Progenitor cell of endocrine pancreas (in vitro differentiated cells): ENCODE results near the gene RAB31. TPM values are rescaled to one million over a fixed set of nuclear protein-coding genes. Genes with fewer than 3 reads are reported as not detected.

Experiments
- DNase-seq: peaks from one replicate; pipeline ENCODE4 v3.0.0; 2021; ENCODE audit warnings: low spot score; ENCODE audit not compliant: unreplicated experiment
- H3K27ac Mint-ChIP-seq: 2 replicates; pipeline ENCODE4 v1.8.0; 2021; ENCODE audit warnings: mild to moderate bottlenecking, moderate library complexity, mixed read lengths
- H3K27me3 Mint-ChIP-seq: 2 replicates; pipeline ENCODE4 v1.8.0; 2021; ENCODE audit warnings: mixed read lengths
- H3K36me3 Mint-ChIP-seq: 2 replicates; pipeline ENCODE4 v1.8.0; 2022; ENCODE audit warnings: mixed read lengths; ENCODE audit not compliant: insufficient read depth
- H3K4me1 Mint-ChIP-seq: 2 replicates; pipeline ENCODE4 v1.8.0; 2021; ENCODE audit warnings: low read depth, mixed read lengths
- H3K4me3 Mint-ChIP-seq: 2 replicates; pipeline ENCODE4 v1.8.0; 2021; ENCODE audit warnings: low read depth, mild to moderate bottlenecking, moderate library complexity, mixed read lengths
- H3K9me3 Mint-ChIP-seq: 2 replicates; pipeline ENCODE4 v1.8.0; 2021; ENCODE audit warnings: low read depth, mixed read lengths
- total RNA-seq: library from RNA; stranded (reverse); gene quantifications from 2 replicates; pipeline ENCODE4 v1.2.1, GENCODE V29; 2021
- TF ChIP-seq, protein P1 (sequence below): fragments of 200-600 bp; sonication (generic); IDR thresholded peaks from one replicate; pipeline ENCODE4 v1.5.0; 2021; ENCODE audit warnings: antibody characterized with exemption, mild to moderate bottlenecking; ENCODE audit not compliant: unreplicated experiment

The RAB31 gene
- total RNA-seq, 1 donor from 2014 or later: 2.9 TPM

DNA sequence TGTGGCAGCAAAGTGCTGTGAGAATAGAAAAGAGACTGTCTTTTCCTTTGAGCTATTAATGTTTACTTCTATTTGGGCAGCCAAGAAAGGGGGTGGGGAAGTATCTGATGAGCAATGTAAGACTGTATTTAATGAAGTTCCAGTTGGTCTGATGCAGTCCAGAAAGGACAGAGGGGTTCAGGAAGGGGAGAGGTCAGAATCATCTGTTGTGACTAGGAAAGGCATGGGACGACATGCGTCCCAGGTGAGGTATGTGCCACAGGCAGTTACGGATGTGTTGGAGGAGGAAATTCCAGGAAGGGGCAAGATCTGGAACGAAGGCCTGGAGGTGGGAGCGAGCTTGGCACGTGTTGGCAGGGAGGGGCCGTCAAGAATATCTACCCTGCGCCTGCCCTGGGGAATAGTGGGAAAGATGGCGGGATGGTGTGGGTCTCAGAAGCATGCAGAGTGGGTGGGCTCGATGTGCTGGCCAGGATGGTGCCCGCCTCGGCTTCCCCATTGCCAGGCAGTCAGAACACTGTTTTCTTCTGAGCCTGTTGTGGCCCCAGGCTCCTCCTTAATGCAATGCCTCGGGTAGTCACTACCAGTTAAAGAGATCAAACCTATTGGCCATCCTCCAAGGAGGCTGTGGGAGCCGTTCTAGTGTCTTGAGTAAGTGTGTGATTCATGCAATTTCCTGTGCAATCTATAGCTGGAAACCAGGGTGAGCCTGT is 119.8 kb downstream of the RAB31 start:
- TF ChIP-seq, protein P1, sequence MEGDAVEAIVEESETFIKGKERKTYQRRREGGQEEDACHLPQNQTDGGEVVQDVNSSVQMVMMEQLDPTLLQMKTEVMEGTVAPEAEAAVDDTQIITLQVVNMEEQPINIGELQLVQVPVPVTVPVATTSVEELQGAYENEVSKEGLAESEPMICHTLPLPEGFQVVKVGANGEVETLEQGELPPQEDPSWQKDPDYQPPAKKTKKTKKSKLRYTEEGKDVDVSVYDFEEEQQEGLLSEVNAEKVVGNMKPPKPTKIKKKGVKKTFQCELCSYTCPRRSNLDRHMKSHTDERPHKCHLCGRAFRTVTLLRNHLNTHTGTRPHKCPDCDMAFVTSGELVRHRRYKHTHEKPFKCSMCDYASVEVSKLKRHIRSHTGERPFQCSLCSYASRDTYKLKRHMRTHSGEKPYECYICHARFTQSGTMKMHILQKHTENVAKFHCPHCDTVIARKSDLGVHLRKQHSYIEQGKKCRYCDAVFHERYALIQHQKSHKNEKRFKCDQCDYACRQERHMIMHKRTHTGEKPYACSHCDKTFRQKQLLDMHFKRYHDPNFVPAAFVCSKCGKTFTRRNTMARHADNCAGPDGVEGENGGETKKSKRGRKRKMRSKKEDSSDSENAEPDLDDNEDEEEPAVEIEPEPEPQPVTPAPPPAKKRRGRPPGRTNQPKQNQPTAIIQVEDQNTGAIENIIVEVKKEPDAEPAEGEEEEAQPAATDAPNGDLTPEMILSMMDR: no peak
- Mint-ChIP-seq H3K27me3 (peaks cover 9% of the 10 kb centered on the region), H3K27ac (no peak overlapping the region), H3K4me1 (peaks cover 5% of the 10 kb centered on the region), H3K4me3 (no peak overlapping the region), H3K36me3 (no peaks in the 10 kb centered on the region), H3K9me3 (no peaks in the 10 kb centered on the region)
- DNase-seq: no peak

DNA sequence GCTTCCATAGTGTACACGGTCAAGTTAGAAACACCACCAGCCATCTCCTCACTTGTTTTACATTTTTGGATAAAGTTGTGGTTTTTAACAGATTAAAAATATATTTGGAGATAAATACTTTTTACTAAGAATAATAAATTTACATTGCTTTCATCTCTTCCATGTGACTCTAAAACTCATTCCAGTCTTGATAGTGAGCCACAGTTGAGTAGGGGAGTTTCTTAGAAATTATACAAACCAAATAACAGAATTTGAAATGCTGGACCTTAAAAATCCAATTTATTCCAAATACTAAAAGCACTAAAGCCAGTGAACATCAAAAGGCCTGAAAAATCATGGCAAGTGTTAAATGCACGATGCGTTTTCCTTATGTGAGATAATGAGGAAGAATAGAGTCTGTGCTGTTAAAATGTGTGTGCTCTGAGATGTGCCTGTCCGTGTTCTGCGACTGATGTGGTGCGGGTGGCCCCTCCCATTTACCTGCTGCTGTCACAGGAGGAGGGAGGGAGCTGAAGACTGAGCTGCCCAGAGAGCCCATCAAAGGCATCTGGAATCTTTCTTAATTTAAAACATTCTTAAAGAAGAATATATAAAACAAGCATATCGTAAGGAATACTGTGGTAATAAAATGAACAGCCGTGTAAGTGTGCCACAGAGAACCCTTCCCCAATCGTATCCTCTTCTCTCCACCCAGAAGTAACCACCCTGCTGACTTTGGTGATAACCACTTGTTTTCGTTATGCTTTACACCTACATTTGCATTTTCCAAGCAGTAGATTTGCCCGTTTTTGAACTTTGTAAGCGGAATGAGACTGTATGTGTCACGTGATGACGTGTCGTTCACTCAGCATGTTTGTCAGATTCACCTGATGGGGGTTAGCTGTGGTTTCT is 120.7 kb downstream of the RAB31 start:
- no peaks in the 10 kb centered on the region for H3K9me3 Mint-ChIP-seq
- H3K4me3 Mint-ChIP-seq: no peak overlapping the region
- H3K4me1 Mint-ChIP-seq: peaks cover 5% of the 10 kb centered on the region
- H3K27ac Mint-ChIP-seq: no peak overlapping the region
- DNase-seq: no peak
- H3K36me3 Mint-ChIP-seq: no peaks in the 10 kb centered on the region
- TF ChIP-seq, protein P1: no peak
- peaks cover 9% of the 10 kb centered on the region for H3K27me3 Mint-ChIP-seq

DNA sequence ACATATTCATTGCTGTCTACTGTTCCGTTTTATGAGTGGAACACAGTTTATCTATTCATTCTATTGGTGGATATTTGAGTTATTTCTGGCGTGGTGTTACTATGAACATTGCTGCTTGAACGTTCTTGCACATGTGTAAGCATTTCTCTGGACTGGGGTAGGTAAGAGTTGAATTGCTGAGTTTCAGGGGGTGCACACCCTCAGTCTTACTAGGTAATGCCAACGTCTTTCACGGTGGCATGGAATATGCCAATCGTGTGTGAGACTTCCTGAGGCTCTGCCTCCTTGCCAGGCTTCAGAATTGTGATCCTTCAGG is 121.3 kb downstream of the RAB31 start:
- Mint-ChIP-seq H3K4me1 (peaks cover 5% of the 10 kb centered on the region), H3K4me3 (no peak overlapping the region), H3K9me3 (no peaks in the 10 kb centered on the region), H3K36me3 (no peaks in the 10 kb centered on the region), H3K27ac (no peak overlapping the region), H3K27me3 (peaks cover 9% of the 10 kb centered on the region)
- DNase-seq: no peak
- TF ChIP-seq, protein P1: no peak

DNA sequence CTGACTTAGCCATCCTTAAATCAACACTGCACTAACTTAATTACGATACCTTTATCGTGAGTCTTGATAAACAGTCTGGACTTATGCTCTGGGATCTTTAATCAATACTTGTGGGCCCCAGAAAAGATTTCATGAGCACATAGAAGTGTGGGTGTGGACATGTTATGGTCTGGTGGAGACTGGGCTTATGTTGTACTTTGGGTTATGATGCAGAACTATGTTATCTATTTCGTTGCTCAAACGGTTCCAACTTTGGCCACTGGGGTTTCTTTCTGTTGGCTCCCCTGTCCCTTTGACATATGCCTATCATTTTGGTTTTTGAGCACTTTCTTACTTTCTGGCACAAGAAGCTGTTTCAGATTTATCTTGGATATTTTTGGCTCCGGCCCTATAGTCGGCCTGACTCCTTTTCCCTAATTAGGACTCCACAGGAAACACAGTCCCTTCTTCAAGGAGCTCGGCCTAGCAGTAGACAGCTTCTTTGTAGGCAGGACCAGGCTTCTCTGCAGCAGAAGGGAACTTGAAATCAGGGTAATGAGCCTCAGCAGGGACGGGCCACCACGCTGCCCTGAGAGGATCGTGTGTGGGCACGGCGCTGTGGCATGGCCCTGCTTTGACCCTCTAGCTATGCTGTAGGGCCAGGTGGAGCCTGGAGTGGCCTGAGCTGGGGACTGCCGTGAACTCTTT is 123.1 kb downstream of the RAB31 start:
- no peaks in the 10 kb centered on the region for H3K36me3 Mint-ChIP-seq
- peaks cover 14% of the 10 kb centered on the region for H3K4me1 Mint-ChIP-seq
- TF ChIP-seq, protein P1: peak; percentile 30
- no peaks in the 10 kb centered on the region for H3K9me3 Mint-ChIP-seq
- H3K4me3 Mint-ChIP-seq: no peak overlapping the region
- no peak for DNase-seq
- no peak overlapping the region for H3K27ac Mint-ChIP-seq
- H3K27me3 Mint-ChIP-seq: peaks cover 9% of the 10 kb centered on the region

DNA sequence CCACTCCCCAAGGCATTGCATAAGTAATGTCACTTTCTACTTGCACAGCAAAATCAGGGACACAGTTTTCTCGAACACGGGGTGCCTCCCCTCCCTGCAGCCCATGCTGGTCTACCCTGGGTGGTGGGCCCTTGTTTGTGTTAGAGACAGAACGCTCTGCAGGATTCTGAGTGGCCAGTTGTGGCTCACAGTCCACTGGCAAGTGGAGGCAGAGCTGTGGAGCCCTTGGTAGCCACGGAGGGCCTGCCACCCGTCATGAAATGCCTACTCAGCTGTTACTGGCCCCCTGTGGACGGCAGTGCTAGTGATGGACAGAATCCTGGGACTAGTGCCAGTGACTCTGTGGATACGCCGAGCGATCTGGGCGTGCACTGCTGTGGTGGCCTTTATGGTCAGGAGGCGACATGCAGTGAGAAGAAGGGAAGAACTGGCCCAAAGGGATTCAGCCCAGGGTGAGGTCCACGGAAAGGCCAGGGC is 123.7 kb downstream of the RAB31 start:
- H3K27ac Mint-ChIP-seq: no peak overlapping the region
- H3K36me3 Mint-ChIP-seq: no peaks in the 10 kb centered on the region
- peaks cover 13% of the 10 kb centered on the region for H3K27me3 Mint-ChIP-seq
- H3K4me1 Mint-ChIP-seq: peaks cover 18% of the 10 kb centered on the region
- DNase-seq: no peak
- TF ChIP-seq, protein P1: no peak
- no peaks in the 10 kb centered on the region for H3K9me3 Mint-ChIP-seq
- no peak overlapping the region for H3K4me3 Mint-ChIP-seq
